GM21737 (cell line): ENCODE data around the gene SCML1.
A peak's percentile ranks its signal among the peaks of the same experiment; 100 is the strongest.
"Not testable (repeated sequence)": the region's sequence is repeated elsewhere in the genome, so short reads cannot be mapped to it uniquely, and the experiment has no call there.

ENCODE experiments used
- ATAC-seq: cut with Tn5 transposase; IDR thresholded peaks from one replicate; pipeline ENCODE4 v1.9.1; 2021; ENCODE audit warnings: mild to moderate bottlenecking, moderate library complexity; ENCODE audit not compliant: unreplicated experiment

SCML1 gene

DNA sequence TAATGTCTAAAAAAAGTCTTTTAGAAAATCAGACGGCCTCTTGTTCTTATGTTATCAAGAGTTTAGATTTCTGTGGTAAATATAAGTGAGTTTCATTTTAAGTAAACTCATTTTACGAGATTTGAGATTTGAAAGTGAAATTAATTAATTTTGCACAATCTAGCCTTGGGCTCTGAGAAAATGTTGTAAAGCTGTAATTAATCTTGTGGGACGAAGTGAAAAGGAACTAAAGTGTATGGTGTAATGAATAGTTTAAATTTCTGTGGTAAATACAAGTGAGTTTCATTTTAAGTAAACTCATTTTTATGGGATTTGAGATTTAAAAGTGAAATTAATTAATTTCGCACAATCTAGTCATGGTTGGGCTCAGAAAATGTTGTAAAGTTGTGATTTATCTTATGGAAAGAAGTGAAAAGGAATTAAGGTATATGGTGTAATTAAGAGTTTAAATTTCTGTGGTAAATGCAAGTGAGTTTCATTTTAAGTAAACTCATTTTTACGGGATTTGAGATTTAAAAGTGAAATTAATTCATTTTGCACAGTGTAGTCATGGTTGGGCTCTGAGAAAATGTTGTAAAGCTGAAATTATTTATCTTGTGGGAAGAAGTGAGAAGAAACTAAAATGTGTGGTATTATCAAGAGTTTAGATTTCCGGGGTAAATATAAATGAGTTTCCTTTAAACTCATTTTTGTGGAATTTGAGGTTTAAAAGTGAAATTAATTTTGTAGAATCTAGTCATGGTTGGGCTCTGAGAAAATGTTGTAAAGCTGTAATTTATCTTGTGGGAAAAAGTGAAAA lies 1.6 kb downstream of the SCML1 start:
- ATAC-seq = no peak

DNA sequence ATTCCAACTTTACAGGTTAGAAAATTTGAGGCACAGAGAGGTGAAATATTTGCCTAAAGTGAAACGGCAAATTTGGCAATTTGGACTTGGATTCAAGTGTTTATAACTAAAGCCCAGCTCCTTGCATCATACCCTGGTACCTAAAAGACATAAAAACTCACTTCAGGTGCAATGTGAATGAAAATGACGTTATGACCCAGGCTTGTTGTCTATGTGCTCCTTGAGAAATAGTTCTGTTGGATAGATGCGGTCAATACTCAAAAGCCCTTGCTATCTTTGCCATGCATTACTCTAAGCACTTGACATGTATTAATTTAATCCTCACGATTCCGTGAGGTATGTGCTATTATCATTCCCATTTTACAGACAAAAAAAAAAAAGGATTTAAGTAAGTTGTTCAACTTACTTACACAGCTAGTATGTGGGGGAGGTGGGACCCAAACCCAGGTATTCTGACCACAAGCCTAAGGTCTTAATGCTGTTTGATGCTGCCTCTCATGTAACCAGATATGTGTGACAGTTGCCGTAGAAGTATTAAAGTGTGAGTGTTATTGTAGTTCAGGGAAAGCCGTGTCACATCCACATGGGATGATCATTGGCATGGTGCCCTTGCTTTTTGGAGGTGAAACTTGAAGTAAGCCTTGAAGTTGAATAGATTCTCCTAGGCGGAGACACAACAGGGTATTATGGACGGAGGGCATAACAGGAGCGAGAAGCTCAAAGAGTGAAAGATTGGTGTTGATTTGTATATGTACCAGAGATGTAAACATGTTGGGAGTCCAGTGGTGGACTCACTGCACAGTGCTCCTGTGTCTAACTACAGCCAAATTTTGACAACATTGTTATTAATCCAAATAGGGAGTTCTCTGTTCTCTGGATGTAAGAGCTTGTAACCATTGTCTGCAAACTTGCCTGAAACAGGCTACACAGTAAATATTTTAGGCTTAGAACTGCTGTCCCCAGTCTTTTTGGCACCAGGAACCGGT lies 3.1 kb downstream of the SCML1 start:
- ATAC-seq = no peak

DNA sequence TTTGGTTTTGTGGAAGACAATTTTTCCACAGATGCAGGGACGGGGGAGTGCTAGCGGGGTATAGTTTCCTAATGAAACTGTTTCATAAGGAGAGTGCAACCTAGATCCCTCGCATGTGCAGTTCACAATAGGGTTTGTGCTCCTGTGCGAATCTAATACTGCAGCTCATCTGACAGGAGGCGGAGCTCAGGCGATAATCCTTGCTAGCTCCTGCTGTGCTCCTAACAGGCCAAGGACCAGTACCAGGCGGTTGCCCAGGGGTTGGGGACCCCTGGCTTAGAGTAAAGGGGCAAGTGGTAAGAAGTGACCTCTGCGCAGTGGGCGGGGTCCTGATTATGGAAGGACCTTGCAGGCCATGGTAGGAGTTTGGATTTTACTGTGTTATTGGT lies 3.8 kb downstream of the SCML1 start:
- ATAC-seq = no peak

DNA sequence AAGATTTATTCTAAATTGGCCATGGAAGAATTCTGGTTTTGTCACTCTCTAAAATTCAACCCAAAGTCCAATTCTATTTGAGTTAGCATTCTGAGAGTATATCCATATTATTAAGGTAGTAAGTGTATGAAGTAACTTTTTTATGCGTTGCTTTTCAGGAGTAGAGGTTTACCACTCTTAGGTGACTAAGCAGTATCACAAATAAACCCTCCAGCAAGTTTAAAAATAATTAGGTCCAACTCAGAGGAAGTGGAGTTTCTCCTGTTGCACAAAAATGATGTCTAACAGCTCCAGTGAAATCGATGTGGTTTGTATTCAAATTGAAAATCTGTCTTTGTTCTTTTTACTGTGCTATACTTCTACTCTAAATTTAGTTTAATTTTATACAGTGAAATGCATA lies 6.6 kb downstream of the SCML1 start:
- no peak for ATAC-seq

DNA sequence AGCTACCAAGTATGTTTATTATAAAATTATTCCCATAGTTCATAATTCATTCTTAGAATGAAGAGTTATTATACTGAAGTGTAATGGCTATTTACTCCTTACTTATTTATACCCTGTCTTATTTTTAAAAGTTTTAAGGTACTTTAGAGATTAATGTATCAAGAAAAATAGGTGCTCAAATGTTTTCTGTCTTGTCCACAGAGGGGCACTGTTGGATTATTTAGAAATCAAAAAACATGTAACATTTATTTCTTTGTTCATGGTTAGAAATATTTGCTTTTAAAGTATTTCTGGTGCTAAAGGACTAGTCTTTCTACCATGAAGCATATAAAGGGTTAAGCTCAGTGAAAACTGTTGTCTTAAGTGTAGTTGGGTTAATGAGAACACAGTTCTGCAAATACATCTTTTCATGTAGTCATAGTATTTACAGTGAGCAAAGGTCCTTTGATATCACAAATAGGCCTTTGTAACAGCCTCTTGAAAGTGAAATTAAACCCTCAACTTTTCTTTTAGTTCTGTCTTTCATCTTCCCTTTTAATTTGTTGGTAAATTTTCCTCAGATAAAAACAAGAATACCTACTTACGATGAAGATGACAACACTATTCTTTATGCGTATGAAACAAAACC lies 7.7 kb downstream of the SCML1 start:
- no peak for ATAC-seq

DNA sequence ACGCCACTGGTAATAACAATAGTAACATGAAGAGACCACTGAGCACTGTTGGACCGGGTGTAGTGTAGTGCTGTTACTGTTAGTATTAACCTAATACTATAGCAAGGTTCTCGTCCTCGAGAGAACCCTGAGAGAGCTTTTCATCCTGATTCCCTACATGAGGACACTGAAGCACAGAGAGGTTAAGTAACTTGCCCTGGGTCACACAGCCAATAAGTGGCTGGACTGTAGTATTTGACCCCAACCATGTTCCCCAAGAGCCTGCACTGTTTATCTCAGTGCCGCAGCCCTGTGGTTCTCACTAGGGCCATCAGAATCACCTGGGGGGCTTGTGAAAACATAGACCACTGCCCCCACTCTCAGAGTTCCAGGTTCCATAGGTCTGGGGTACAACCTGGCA lies 10.4 kb downstream of the SCML1 start:
- no peak for ATAC-seq

DNA sequence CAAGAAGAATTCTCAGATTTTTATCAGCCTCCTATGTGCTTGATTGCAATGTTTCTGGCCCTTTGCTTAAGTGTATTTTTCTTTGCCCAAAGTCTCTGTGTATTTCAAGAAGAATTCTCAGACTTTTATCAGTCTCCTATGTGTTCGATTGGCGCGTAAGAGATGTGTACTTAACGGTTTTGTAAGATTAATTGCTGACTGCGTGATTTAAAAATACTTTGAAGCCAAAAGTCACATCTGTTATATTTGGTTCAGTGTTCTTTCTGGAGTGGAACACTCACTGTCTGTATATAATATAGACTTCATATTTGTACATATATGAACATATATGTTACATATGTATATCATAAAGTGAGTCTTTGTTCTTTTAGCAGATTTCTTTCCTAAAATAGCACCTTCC lies 11.4 kb downstream of the SCML1 start:
- no peak for ATAC-seq

DNA sequence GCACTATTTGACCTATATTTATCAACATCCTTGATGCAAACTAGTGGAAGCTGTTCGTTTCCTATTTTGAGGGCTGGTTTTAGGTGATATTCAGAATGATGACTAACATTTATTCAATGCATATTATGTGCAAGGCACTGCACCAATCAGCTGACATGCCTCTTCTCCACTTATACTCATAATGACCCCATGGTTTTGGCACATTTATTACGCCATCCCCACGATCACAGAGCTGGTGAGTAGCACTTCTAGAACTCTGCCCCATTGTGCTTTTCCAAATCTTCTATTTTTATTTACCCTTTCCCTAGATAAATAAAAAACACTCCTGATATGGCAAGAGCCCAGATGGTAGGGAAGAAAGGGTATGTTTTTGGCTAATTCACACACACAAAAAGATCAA lies 13.1 kb downstream of the SCML1 start:
- ATAC-seq = no peak

DNA sequence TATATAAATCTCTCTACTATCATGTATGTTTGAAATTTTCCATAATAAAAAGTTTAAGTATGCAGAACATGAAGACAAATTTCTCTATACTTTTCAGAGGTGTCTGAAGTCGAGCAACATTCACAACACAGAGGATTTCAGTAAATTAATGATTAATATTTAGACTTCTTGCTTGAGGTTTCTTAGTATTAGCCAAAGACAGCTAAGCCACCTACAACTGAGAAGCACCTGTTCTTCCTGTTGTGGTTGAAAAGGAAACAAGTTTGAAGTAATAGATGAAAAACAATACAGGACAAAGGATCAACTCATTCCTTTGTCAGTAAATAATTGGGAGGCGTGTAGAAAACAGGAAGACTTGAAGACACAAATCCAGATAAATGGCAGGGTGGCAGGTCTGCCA lies 21.1 kb downstream of the SCML1 start:
- ATAC-seq = peak; percentile 83

DNA sequence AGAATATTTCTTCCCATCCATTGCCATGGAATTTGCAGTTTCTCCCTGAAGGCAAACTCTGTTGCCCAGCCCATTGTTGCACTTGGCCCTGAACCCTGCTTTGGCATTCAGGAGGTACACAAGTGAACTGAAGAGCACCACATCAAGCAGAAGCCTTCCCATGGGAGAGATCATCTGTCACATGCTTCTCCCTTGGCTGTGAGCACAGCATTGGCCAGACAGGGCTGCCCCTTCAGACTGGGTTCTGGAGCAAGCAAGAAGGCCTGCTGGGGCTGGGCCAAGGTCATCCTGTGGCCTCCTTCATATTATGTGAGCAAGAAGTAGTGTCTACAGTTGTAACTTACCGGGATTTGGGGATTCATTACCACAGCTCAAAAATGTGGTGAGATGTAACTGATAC lies 22.7 kb downstream of the SCML1 start:
- no peak for ATAC-seq

DNA sequence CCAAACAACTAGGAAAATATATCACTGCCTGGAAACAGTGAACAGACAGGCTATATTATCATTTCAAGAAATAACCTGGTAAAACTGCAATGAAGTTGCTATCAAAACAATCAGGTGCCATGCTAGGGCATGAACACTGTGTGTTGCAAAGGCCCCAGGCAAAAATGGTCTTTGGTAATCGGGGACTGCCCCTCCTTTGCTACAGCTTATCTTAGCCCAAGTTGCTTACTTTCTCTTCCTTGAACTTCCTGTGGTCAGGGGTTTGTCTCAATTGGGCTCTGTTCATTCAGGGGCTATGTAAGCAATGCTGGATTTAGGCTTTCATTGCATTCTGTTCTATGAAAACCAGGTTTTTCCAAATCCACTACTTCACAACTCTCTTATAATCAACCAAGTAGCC lies 30.4 kb downstream of the SCML1 start:
- ATAC-seq = no peak

DNA sequence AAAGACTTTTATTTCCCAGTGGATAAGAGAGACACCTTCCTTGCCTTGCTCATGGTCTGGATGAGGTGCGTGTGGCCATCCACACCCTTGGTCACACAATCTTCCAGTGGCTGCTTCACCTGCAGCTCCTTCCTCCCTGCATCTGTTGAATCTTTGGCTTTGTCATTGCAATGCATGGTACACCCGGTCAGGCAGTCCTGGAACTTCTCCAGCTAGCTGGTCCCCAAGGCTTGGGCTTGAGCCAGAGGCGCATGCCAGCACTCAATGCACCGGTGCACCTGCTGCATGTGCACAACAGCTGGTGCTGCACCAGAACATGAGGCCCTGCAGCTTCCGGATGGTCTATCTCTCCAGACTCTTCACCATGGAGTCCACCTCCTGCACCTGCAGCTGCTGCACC lies 31.7 kb downstream of the SCML1 start:
- no peak for ATAC-seq

DNA sequence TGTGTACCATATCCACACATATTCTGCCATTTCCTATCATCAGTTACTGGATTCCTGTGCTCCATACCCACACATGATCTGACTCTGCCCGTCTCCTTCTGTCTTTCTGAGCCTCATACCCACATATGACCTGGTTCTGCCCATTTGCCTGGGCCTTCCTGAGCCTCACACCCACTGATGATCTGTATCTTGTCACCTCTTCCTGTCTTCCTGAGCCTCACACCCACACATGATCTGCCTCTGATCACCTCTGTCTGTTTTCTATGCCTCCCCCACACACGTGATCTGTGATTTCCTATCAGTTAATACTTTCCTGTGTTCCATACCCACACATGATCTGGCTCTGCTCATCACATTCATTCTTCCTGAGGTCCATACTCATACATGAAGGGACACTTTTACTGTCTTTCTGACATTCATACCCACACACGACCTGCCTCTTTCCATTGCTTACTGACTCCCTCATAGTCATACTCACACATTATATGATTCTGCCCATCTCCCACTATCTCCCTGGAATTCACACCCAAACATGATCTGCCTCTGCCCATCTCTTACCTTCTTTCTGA lies 32.5 kb downstream of the SCML1 start:
- ATAC-seq = no peak

DNA sequence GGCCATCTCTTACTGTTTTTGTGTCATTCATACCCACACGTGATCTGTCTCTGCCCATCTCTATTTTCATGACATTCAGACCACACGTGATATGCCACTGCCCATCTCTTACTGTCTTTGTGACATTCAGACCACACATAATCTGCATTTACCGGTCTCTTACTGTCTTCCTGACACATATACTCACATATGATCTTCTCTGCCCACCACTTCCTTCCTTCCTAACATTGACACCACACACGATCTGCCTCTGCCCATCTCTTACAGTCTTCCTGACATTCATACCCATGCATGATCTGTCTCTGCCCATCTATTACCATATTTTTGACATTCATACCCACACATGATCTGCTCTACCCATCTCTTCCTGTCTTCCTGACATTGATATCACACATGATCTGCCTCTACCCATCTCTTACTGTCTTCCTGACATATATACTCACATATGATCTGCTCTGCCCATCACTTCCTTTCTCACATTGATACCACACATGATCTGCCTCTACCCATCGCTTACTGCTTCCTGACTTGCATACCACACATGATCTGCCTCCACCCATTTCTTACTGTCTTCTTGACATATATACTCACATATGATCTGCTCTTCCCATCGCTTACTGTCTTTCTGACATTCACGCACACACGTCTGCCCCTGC lies 36.1 kb downstream of the SCML1 start:
- no peak for ATAC-seq

DNA sequence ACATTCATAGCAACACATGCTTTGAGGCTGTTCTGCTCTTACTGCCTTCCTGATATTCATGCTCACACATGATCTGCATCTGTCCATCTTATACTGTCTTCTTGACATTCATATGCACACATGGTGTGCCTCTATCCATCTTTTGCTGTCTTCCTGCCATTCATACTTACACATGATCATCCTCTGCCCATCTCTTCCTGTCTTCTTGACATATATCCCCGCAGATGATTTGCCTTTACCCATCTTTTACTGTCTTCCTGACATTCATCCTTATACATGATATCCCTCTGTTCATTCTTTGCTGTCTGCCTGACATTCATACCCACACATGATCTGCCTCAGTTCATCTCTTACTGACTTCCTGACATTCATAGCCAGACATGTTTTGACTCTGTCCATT lies 36.8 kb downstream of the SCML1 start:
- no peak for ATAC-seq

DNA sequence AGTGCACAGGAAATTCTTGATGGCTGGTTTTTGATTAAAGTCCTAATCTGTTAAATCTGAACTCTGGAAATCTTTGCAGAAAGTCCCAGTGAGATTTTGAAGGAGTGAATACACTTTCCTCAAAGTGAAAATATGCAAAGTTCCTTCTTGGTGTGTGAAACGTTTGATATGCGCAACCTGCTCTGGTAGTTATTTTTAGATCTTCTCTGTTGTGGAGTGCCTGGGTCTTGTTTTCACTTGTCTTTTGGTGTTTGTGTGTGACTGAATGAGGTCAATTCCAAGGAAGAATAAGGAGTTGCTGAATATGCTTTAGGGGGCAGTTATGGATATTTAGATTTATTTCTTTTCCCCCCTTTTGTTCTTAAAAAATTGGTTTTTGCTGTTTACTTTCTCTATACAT lies 41.7 kb downstream of the SCML1 start:
- no peak for ATAC-seq

DNA sequence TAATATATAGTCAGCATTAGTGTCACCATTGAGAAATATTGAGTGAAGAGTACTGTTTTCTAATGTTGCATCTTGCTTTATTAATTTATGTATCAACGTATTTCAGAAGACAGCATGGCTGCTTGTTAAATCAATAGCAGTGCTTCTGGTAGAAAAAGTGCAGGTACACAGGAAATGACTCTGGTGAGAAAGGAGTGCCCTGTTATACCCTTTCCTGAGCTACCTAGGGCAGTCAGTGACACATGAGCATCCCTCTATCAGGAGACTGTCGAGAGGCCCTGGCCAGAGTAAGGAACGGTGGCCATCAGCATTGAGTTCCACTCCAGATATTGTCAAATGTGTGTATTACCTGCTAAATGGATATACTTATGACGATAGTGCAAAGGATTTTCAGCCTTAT lies 42.1 kb downstream of the SCML1 start:
- ATAC-seq = no peak

DNA sequence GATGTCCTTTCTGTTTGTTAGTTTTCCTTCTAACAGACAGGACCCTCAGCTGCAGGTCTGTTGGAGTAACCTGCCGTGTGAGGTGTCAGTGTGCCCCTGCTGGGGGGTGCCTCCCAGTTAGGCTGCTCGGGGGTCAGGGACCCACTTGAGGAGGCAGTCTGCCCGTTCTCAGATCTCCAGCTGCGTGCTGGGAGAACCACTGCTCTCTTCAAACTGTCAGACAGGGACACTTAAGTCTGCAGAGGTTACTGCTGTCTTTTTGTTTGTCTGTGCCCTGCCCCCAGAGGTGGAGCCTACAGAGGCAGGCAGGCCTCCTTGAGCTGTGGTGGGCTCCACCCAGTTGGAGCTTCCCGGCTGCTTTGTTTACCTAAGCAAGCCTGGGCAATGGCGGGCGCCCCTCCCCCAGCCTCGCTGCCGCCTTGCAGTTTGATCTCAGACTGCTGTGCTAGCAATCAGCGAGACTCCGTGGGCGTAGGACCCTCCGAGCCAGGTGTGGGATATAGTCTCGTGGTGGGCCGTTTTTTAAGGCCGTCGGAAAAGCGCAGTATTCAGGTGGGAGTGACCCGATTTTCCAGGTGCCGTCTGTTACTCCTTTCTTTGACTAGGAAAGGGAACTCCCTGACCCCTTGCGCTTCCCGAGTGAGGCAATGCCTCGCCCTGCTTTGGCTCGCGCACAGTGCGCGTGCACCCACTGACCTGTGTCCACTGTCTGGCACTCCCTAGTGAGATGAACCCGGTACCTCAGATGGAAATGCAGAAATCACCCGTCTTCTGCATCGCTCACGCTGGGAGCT lies 49.5 kb downstream of the SCML1 start:
- not testable (repeated sequence) for ATAC-seq

DNA sequence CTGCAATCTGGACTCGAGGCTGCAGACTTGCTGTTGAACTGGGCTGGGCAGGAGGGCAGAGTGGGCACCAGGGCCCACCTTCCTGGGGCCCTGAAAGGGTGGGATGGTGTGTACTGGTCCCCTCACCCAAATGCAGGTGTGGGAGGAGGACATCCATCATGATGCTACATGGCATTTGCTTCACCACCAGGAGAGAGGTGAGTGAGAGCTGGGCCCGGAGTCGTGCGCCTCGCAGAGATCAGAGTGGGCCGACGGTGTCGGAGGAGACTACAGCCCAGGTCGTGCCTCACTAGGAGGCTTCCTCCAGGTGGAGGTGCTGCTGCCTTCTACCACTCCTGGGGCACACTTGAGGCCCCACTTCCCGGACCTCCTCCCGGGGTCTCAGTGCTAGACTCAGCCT lies 50.3 kb downstream of the SCML1 start:
- ATAC-seq = no peak

DNA sequence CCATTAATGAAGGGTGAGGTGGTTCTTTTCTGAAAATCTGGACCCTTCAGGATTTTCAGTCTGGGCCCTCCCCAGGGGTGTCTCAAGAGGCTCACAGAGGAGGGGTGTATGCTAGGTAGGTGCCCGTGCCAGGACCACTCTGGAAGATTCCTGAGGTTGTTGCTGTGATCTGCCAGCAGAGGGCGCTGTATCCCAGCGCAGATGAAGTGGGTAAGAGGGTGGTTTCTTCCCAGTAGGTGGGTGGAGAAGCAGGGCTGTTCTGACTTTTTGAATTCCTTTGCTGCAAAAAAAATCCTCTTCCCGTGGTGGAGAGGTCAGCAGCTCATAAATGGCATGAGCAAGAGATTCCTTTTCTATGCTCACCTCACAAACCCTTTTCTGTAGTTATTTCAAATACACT lies 51.1 kb downstream of the SCML1 start:
- ATAC-seq = no peak
